ENCODE data around the gene FBXL16. TPM values are rescaled to one million over a fixed set of nuclear protein-coding genes. Genes with fewer than 3 reads are reported as not detected.

The FBXL16 gene
- total RNA-seq, 1 experiment from 2014 or later: 22.2 TPM

GRCh38 chr16:728131-728889 is 22.7 kb upstream of the FBXL16 start:
- ChIA-PET CTCF (interaction anchor here (0.6 to 1.0 kb wide), 2 partner anchors 16 to 33 kb away, joined by 3 to 4 read pairs; no protein-coding TSS in a partner anchor), POLR2A (ENCODE audit: unreplicated experiment) (interaction anchor here (0.5 to 1.0 kb wide), 10 partner anchors 8 to 375 kb away, joined by 3 to 26 read pairs (median 5); partner anchors contain the start of genes METRN, MSLN and RPUSD1)
- H3K27ac ChIP-seq: no peak overlapping the region
- peaks cover 25% of the 10 kb centered on the region for H3F3A ChIP-seq (ENCODE audit: insufficient read depth, low read depth)
- no peak for TF ChIP-seq EZH2 (IDR thresholded peaks at IDR 0.05; ENCODE audit: low read depth)
- TF ChIP-seq CTCF (conservative IDR thresholded peaks at IDR 0.05): no peak
- H3K9me2 ChIP-seq (ENCODE audit: insufficient read depth): no peaks in the 10 kb centered on the region
- H3K4me2 ChIP-seq: peak overlapping the region; percentile 99
- BruUV-seq (replicated peaks): no TSS peak
- no peaks in the 10 kb centered on the region for H3K4me1 ChIP-seq (replicated peaks; ENCODE audit: insufficient read depth)
- H2AFZ ChIP-seq: no peak overlapping the region
- intact Hi-C loops (cut with micrococcal nuclease; ENCODE audit: unreplicated experiment): loop anchor here (1.0 kb wide), 1 partner anchor 12 kb away; the partner anchor contains the start of gene CIAO3
- peaks cover 4% of the 10 kb centered on the region; the same call in 1 of the 2 replicates for H4K20me1 ChIP-seq (ENCODE audit: insufficient read depth)
- H3K79me2 ChIP-seq (ENCODE audit: low read depth): no peaks in the 10 kb centered on the region
- no peaks in the 10 kb centered on the region for H3K36me3 ChIP-seq (ENCODE audit: low read depth)
- H3K4me3 ChIP-seq: peak overlapping the region; percentile 93; the same call in 1 of the 2 replicates
- H3K9me3 ChIP-seq (ENCODE audit: insufficient read depth, low read depth): no peaks in the 10 kb centered on the region
- DNase-seq: peak; percentile 70 to 87
- H3K27me3 ChIP-seq (ENCODE audit: insufficient read depth, low read depth): no peaks in the 10 kb centered on the region

GRCh38 chr16:727291-727977 is 21.8 kb upstream of the FBXL16 start:
- H3K9me2 ChIP-seq (ENCODE audit: insufficient read depth): no peaks in the 10 kb centered on the region
- peaks cover 4% of the 10 kb centered on the region; the same call in 1 of the 2 replicates for H4K20me1 ChIP-seq (ENCODE audit: insufficient read depth)
- no peaks in the 10 kb centered on the region for H3K79me2 ChIP-seq (ENCODE audit: low read depth)
- no peak overlapping the region for H3K27ac ChIP-seq
- no peaks in the 10 kb centered on the region for H3K36me3 ChIP-seq (ENCODE audit: low read depth)
- peak overlapping the region; percentile 93 for H3K4me3 ChIP-seq
- H3K4me1 ChIP-seq (replicated peaks; ENCODE audit: insufficient read depth): no peaks in the 10 kb centered on the region
- TSS peak; percentile 33 for BruUV-seq (replicated peaks)
- H2AFZ ChIP-seq: peak overlapping the region; percentile 74
- intact Hi-C loops (cut with micrococcal nuclease; ENCODE audit: unreplicated experiment): no loop called here
- CTCF ChIA-PET: interaction anchor here (0.6 to 1.0 kb wide), 2 partner anchors 15 to 34 kb away, joined by 3 to 4 read pairs; no protein-coding TSS in a partner anchor
- no peaks in the 10 kb centered on the region for H3K9me3 ChIP-seq (ENCODE audit: insufficient read depth, low read depth)
- POLR2A ChIA-PET (ENCODE audit: unreplicated experiment): interaction anchor here (0.5 to 1.0 kb wide), 9 partner anchors 8 to 374 kb away, joined by 3 to 26 read pairs (median 6); partner anchors contain the start of genes METRN, MSLN and RPUSD1
- peak overlapping the region; percentile 99 for H3K4me2 ChIP-seq
- H3F3A ChIP-seq (ENCODE audit: insufficient read depth, low read depth): peaks cover 20% of the 10 kb centered on the region
- peak; percentile 31 to 40 for DNase-seq
- no peaks in the 10 kb centered on the region for H3K27me3 ChIP-seq (ENCODE audit: insufficient read depth, low read depth)
- no peak for TF ChIP-seq CTCF (conservative IDR thresholded peaks at IDR 0.05)
- TF ChIP-seq EZH2 (IDR thresholded peaks at IDR 0.05; ENCODE audit: low read depth): no peak

Data from PC-9 (cell line).